AG10803 (cell line): ENCODE results near the gene GPALPP1.
"Not testable (repeated sequence)": the region's sequence is repeated elsewhere in the genome, so short reads cannot be mapped to it uniquely, and the experiment has no call there.

Experiments used
- DNase-seq: peaks from one replicate; pipeline ENCODE4 v3.0.0; 2010; ENCODE audit warnings: low read depth
- H3K4me3 ChIP-seq: 2 replicates; pipeline ENCODE4 v1.5.1; 2011; ENCODE audit warnings: mild to moderate bottlenecking, low read length, control low read depth
- CTCF ChIP-seq: conservative IDR thresholded peaks from 2 replicates; pipeline ENCODE4 v1.5.1; 2011; ENCODE audit warnings: mild to moderate bottlenecking, low read length, control low read depth, inconsistent platforms

GPALPP1 gene, protein sequence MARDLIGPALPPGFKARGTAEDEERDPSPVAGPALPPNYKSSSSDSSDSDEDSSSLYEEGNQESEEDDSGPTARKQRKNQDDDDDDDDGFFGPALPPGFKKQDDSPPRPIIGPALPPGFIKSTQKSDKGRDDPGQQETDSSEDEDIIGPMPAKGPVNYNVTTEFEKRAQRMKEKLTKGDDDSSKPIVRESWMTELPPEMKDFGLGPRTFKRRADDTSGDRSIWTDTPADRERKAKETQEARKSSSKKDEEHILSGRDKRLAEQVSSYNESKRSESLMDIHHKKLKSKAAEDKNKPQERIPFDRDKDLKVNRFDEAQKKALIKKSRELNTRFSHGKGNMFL

GRCh38 chr13:44989071-44989889 lies at the start of gene GPALPP1, which contains the start of gene NUFIP1:
Gene GPALPP1, plus strand, starts transcription at chr13:44989538. Its CDS starts 117 bp downstream, at chr13:44989655.
Gene NUFIP1, minus strand, starts transcription at chr13:44989471. Its CDS starts 35 bp downstream, at chr13:44989436.
- peak; percentile 92 for DNase-seq
- H3K4me3 ChIP-seq = peak within 1 kb of the TSS; percentile 96
- peak; percentile 9; the same call in 1 of the 2 replicates for TF ChIP-seq CTCF

DNA sequence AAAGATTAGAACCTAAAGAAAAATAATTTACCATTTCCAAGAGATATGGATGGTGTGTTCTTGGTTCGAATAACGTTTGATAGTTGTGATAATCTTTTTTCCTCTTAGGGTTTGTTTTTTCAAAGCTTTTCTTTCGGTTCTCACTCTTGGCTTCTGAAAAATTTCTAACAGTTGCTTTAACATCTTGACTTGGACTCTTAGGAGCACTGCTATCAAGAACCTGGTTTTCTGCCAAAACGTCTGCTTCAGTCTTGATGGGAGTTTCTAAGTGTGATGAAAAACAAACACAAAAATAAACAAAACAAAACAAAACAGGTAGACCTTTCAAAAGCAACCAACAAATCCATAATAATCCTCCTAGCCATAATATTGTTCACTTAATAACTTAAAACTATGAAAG lies 45.9 kb upstream of the GPALPP1 start:
- DNase-seq, H3K4me3 ChIP-seq: not testable (repeated sequence)

- peak; percentile 25 for DNase-seq
- no peak for TF ChIP-seq CTCF
These were observed 38.2 kb upstream of the GPALPP1 start for GRCh38 chr13:44951184-44951583.

DNA sequence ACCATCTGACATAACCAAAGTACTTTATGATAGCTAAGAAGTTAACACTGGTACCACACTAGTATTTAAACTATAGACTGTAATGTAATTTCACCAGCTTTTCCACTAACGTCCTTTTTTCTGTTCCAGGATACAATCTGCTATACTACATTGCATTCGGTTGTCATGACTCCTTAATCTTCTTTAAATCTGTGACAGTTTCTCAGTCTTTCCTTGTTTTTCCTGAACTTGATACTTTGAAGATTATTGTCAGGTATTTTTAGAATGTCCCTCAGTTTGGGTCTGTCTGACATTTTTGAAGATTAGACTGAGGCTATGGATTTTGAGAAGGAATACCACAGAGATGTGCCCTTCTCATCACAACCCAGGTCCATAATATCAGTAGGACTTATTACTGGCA lies 36.7 kb upstream of the GPALPP1 start:
- TF ChIP-seq CTCF = no peak
- DNase-seq = no peak
- no peak overlapping the region for H3K4me3 ChIP-seq

More at GRCh38 chr13:44951184-44951583, 38.2 kb upstream of the GPALPP1 start:
- H3K4me3 ChIP-seq = no peak overlapping the region

GRCh38 chr13:44954224-44954623 lies 35.1 kb upstream of the GPALPP1 start:
- no peak overlapping the region for H3K4me3 ChIP-seq
- DNase-seq = no peak
- no peak for TF ChIP-seq CTCF

- TF ChIP-seq CTCF = no peak
- no peak overlapping the region for H3K4me3 ChIP-seq
- no peak for DNase-seq
These were observed 33.9 kb upstream of the GPALPP1 start for GRCh38 chr13:44955406-44955805.

DNA sequence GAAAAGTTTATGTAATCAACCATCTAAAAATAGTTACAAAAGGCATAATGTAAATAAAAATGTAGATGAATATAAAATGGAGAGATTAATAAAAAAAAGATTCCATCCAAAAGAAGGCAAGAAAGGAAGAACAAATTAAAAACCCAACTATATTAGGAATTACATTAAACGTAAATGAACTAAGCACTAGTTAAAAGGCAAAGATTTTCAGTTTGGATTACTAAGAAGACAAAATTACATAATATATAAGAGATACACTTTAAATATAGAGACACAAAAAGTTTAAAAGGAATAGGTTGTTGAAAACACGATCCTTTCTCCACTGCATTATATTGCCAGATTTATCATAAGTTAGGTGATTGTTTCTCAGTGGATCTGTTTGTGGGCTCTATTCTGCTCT lies 27.3 kb upstream of the GPALPP1 start:
- DNase-seq = no peak
- no peak for TF ChIP-seq CTCF
- H3K4me3 ChIP-seq = no peak overlapping the region
